Femur (tissue), 1 donor: ENCODE data around the gene ZNF33B.
A peak's percentile ranks its signal among the peaks of the same experiment; 100 is the strongest.
"Not testable (repeated sequence)": the region's sequence is repeated elsewhere in the genome, so short reads cannot be mapped to it uniquely, and the experiment has no call there.

Experiments used
- DNase-seq: peaks from one replicate; pipeline ENCODE4 v3.0.0-alpha.2; 2017

ZNF33B gene

DNA sequence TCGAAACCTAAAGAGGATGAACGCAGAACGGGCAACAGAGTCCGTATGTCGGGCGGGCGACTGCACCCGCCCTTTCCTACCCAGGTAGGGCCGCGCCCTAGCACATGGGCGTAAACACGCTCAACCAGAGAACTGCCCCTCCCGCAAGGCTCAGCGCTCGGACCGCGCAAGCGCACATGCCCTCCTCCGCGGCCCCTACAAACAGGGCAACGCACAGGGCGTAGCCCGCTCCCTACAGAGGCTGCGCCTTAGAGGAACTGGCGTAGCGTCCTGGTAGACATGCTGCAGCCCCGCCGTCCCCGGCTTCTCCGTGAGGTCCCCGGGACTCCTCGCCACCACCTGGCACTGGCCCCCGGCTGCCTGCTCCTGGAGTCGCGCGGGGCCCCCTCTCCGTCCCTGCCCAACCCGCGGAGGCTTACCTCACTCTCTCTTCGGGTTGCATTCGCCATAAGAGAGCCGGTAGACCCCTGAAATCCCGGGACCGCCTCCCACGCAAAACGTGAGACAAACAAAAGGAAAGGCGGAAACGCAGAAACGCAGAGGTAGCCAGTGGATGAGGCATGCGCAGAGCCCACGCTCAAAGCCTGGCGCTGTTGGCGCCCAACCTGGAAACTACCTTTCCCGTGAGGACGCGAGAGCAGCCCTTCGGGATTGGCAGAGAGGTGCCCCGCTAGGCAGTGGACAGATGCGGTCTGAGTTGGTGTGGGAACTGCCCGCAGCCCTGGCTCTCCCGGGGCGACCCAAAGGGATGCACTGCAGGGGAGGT lies at the start of gene ZNF33B:
ZNF33B (minus strand) TSS at position 516 of the 766 bp plus-strand sequence. CDS start 1,642 bp downstream, outside the sequence.
- DNase-seq = peak; percentile 95

DNA sequence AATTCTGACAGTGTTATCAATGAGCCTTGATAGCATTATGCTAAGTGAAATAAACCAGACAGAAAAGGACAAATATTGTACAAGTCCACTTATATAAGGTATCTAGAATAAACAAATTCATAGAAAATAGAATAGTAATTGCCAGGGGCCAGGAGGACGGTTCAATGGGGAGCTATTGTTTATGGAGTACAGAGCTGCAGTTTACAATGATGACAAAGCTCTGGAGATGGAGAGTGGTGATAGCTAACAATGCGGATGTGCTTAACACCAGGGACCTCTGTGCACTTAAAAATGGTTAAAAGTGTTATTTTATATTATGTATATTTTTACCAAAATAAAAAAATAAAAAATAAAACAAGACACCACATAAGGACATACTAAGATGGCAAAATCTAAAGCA lies 46.1 kb upstream of the ZNF33B start:
- no peak for DNase-seq

DNA sequence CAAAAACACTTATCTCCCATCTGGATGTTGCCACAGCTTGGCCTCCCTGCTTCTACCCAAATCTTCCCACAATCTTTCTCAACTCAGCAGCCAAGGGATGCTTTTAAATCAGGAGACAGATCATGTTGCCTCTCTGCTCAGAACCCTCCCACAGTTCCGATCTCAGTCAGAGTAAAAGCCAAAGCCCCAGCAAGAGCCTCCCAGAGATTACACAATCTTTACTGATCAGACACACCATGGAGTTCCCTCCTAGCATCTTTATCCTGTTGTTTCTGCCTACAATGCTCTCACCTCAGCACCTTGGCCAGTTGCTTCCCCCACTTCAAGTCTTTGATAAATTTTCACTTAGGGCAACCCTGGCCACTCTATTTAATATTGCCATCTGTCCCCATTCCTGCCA lies 41.9 kb upstream of the ZNF33B start:
- no peak for DNase-seq

DNA sequence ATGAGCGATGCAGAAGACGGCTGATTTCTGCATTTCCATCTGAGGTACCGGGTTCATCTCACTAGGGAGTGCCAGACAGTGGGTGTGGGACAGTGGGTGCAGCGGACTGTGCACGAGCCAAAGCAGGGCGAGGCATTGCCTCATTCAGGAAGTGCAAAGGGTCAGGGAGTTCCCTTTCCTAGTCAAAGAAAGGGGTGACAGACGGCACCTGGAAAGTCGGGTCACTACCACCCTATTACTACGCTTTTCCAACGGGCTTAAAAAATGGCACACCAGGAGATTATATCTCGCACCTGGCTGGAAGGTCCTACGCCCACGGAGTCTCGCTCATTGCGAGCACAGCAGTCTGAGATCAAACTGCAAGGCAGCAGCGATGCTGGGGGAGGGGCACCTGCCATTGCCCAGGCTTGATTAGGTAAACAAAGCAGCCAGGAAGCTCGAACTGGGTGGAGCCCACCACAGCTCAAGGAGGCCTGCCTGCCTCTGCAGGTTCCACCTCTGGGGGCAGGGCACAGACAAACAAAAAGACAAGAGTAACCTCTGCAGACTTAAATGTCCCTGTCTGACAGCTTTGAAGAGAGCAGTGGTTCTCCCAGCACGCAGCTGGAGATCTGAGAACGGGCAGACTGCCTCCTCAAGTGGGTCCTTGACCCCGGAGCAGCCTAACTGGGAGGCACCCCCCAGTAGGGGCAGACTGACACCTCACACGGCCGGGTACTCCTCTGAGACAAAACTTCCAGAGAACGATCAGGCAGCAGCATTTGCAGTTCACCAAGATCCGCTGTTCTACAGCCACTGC lies 27.0 kb upstream of the ZNF33B start:
- not testable (repeated sequence) for DNase-seq

DNA sequence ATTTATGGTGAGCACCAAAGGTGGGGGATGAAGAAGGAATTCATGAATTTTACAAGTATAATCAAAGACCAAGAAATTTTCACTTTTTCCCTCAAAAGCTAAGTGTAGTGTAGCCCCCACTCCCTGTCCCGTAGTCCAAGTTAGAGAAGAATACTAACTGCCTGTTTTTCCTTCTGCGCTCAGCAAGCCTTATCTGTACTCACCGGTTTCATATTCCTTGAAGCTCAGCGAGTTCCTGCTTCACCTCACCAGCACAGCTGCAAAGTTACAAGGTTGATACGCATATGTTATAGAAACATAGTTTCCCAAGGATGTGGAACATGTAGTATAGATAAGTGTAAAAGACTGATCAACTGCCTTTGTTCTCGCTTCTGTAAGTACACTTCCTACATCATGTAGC lies 16.0 kb upstream of the ZNF33B start:
- DNase-seq = no peak

DNA sequence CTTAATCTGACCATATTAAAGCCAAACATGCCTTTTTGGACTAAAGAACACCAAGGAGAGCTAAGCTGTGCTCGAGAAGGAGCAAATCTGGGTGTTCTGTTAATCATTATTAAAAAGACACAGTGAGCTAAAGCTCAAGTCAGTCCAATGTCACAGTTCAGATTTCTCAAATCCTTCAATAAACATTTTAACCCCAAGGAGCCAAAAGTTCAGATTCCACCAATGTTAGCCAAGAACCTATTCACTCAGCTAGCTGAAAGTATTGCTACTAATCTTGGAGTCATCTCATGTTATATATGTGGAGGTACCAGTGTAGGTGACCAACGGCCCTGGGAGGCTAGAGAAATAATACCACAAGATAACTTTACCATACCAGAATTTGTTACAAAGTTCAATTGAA lies 14.5 kb upstream of the ZNF33B start:
- no peak for DNase-seq

DNA sequence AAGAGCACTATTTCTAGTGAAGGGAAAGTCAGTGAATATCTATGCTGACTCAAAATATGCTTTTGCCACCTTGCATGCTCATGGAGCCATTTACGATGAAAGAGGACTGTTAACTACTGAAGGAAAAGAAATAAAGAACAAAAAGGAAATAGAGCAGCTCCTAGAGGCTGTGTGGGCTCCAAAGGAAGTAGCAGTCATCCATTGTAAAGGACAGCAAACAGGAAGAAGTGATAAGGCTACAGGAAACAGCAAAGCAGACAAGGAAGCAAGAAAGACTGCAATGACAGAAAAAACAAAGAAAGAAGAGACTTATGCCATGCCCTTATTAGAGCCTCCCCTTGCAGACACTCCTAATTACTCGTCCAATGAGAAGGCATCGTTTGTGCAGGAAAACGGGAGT lies 12.0 kb upstream of the ZNF33B start:
- no peak for DNase-seq

DNA sequence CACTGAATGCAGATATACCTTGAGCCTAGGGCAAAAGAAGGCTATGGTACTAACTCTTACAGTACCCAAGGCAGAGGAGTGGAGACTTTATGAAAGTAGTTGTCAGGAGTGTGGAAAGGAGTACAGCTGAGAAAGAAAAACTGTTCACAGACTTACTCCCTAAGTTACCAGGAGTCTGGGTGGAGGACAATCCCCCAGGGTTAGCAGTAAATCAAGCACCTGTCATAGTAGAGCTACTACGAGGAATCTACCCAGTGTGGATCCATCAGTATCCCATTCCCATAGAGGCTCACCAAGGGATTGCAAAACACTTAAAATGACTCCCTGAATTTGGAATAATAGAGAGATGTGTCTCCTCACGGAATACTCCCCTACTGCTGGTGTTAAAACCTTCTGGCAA lies 10.1 kb upstream of the ZNF33B start:
- DNase-seq = no peak

DNA sequence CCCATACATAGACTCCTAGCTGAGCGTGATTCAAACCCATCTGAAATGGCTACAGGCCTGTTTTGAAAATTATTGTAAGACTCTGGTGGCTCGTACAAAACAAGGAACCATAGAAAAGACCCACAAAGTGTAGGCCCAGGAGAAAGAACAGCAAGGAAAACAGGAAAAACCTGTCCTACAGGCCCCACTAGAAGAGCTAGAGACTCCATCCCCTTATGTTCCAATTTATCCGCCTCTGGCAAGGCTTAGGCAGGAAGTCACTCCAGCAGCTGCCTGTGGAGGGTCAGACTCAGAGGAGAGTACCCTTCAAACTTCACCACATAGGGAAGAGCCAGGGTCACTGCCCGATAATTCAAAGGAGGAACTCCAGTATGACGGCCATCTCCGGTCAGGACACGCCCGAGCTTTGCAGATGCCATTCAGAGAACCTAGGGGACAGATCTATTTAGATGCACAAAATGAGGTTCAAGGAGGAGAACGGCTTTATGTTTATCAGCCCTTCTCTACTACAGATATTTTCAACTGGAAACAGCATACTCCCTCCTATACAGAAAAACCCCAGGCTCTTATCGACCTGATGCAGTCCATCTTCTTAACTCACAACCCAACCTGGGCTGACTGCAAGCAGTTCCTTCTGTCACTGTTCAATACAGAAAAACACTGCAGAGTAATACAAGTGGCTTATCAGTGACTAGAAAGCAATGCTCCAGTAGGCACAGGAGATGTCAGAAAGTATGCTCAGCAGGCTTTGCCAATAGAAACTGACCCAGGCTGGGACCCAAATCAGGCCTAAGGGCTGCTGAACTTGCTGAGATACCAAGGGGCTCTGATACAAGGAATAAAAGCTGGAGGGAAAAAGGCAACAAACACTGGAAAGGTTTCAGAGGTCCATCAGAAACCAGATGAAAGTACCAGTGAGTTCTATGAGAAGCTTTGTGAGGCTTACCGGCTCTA lies 8.6 kb upstream of the ZNF33B start:
- DNase-seq = no peak

DNA sequence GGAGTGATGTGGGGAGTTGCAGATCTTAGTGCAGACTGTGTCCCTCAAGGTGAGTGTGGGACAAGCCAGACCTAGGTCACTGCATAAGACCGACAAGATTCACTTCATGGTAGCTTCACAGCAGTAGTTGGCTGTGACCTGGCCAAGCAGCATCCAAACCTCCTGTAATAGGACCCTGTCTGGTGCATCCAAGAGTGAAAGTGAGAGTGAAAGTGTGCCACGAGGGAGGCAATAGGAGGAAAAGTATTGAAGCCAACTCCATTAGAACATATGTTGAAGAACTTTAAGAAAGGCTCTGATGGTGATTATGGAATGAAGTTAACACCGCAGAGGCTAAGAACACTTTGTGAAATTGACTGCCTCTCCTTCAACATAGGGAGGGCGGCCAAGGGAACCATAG lies 7.8 kb upstream of the ZNF33B start:
- DNase-seq = no peak

DNA sequence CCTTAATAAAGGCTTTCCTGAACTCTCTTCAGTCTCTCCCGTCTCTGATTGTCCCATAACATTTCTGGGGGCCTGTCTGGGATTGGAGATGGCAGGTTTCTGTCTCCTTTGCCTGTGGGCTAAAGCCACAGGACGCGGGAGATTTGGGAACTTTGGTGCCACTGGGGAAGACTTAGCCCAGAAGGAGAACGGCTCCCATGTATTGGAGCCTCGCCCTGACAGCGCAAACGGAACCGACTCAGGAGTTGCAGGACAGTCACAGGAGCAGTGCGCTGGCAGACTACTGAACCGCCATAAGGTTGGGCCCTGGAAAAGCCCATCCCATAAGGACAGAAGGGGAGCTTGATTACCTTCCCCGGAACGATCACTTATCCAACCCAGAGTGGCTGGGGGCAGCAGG lies 7.1 kb upstream of the ZNF33B start:
- DNase-seq = no peak

DNA sequence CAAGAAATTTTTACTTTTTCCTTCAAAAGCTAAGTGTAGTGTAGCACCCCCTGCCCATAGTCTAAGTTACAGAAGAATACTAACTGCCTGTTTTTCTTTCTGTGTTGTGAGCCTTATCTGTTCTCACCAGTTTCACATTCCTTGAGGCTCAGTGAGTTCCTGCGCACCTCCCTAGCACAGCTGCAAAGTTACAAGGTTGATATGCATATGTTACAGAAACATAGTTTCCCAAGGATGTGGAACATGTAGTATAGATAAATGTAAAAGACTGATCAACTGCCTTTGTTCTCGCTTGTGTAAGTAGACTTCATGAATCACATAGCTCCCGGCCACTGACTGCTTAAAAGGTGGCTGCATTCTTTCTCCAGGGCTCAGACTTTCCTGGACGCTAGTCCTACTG lies 6.7 kb upstream of the ZNF33B start:
- no peak for DNase-seq

DNA sequence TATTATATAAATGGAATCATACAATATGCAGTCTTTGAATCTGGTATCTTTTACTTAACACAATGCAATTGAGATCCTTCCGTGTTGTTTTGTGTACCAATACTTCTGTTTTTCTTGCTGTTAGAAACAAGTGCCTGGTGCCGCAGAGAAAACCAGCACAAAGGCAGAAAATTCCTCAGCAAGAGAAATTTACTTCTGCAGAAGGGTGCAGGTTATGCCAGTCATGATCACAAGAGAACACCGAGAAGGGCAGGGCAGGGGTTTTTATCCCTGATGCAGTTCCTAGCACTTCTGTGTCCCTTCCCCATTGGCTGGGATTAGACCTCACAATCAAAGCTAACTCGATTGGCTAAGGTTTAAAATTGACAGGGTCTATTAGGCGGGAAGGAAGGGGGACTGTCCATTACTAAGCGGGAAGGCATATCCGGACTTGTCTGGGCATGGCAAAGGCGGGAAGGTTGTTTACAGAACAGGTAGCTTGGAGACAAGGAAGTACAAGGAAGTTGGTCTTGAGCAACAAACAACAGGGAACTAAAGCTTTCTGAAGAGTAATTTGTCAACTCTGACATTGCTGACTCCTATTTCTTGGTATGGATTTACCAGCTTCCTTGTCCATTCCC lies 2.4 kb upstream of the ZNF33B start:
- DNase-seq = no peak

DNA sequence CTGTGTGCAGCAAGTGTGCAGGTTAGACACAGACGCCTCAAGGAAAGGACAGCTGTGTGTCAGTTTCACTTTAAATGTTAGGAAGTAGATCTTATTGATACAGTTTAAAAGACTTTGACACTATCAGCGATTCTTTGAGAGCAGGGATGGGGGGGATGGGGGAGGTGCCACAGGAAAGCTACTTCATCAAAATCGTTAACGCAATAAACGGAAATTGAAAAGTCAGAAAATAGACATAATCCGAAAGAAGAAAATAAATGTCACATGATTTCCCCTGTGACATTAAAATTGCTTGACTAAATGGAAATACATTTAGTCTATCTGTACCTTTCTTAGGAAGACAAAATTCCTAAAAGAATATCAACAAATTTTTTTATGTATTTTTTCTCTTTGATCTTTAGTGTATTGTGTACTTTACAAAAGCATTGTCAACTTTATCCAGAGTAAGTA lies 476 bp upstream of the ZNF33B start:
- no peak for DNase-seq

DNA sequence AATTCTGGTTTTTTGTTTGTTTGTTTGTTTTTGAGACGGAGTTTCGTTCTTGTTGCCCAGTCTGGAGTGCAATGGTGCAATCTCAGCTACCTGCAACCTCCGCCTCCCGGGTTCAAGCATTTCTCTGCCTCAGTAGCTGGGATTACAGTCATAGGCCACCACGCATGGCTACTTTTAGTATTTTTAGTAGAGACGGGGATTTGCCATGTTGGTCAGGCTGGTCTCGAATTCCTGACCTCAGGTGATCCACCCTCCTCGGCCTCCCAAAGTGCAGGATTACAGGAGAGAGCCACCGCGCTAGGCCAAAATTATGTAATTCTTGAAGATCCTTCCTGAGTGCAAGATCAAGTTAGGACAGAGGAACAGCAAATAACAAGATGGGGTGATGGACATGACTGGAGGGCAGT lies 719 bp downstream of the ZNF33B start:
- no peak for DNase-seq

DNA sequence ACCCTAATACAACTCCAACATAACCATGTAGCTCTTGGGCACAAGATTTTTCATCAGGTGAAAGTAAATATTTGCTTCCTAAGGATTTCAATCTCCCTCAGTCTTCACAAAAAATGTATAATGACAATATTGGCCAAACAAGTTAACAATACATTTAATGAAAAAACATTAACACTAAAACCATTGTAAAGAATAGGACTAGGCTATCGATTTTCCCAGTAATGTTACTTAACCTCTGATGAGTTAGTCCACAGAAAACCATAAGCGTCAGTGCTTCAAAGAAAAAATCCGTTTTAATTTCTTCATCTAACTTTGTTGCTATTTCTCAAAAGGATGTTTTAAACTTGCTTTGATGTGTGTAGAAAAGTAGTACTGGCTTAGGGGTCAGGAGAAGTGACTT lies 1.2 kb downstream of the ZNF33B start:
- DNase-seq = no peak

DNA sequence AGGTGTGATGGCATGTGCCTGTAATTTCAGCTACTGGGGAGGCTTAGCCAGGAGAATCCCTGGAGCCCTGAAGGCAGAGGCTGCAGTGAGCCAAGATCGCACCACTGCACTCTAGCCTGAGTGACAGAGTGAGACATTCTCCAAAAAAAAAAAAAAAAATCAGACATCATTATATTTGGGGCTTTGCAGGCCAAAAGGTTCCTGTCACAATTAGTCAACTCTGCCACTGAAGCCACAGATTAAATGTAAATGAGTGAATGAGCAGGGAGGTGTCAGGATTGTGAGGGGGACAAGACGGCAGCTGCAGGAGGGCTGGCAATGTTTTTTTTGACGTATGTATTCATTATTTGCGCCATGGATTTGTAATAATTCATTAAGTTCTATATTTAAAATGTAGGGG lies 3.3 kb downstream of the ZNF33B start:
- DNase-seq = no peak

DNA sequence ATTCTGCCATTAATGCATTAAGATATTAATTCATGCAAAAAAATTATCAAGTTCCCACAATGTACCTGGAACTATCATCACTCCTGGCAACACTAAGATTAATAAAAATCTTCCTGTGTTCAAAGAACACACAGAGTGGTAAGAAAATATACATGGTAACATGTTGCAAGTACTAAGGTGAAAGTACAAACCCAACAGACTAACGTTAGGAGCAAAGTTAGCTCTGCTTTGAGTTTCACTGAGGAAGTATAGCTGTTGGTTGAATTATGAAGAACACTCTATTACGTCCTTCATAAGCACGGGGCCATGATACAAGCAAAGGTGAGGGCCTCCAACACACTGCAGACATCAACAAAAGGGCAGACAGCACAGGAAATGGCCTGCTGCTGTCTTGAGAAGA lies 5.8 kb downstream of the ZNF33B start:
- no peak for DNase-seq

DNA sequence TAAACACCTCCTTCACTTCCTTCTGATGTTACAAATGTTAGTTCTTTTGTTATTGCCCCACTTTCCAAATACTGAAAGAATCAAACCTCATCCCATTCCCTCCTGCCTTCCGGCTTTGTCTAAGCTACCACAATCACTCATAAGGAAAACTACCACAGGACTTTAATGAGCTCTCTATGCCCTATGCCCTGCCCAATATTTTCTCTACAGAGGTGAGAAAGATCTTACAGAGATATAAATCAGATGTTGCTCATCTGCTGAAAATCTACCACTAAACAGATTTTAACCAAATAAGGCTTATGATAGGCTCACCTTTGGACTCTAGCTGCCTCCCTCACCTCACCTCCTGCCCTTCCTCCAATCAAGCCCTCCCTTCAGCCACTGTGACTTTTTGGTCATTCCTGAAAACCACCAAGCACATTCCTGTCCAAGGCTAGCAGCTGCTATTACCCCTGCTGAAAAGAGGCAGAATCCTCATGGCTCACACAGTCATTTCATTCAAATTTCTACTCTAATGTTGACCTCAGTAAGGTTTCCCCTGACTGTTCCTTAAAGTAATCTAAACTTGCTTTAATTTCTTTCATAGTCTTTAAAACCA lies 7.7 kb downstream of the ZNF33B start:
- DNase-seq = no peak

DNA sequence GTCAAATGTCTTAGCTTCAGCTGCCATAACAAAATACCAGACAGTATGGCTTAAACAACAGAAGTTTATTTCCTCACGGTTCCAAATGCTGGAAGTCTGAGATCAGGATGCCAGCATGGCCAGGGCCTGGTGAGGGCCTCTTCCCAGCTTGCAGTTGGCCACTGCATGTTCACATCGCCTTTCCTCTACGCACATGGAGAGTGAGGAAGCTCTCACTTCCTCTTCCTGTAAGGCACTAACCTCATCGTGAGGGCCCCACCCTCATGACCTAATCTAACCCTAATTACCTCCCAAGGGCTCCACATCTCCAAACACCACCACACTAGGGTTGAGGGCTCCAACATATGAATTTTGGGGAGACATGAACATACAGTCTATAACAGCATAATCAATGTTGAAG lies 14.4 kb downstream of the ZNF33B start:
- no peak for DNase-seq

DNA sequence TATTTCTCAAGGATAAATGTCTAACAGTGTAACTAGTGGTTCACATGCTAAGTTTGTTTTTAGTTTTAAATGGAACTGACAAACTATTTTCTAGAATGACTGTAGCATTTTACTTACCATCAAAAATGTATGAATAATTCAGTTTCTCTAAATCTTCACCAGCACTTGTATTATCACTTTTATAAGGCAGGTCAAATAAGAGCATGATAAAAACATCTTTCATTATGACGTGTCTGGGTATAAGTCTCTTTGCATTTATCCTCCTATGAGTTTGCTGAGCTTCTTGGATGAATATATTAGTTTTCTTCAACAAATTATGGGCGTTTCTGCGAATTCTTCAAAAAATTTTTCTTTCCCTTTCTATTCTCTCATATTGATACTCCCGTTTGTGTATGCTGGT lies 19.9 kb downstream of the ZNF33B start:
- no peak for DNase-seq

DNA sequence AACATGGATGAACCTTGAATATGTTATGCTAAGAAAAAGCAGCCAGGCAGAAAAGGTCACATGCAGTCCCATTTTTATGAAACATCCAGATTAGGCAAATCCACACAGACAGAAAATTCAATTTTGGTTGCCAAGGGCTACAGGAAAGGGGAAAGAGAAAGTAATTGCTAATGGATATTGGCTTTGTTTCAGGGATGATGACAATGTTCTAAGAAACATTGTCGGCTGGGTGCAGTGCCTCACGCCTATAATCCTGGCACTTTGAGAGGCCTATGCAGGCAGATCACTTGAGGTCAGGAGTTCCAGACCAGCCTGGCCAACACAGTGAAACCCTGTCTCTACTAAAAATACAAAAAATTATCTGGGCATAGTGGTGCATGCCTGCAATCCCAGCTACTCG lies 23.0 kb downstream of the ZNF33B start:
- DNase-seq = no peak
